Natural killer cell (primary cell): ENCODE data around the gene ACKR4. TPM values are rescaled to one million over a fixed set of nuclear protein-coding genes. Genes with fewer than 3 reads are reported as not detected.

Source experiments
- ATAC-seq, 3 donors: fragments of 150-1000 bp in 2 of 3; fragments of 200-7000 bp in 1 of 3; cut with Tn5 transposase; 1 replicate in 1 of 3; 2 replicates in 2 of 3; pipeline ENCODE4 v1.10.0; 2021; ENCODE audit warnings: mild to moderate bottlenecking in 2 of 3, moderate library complexity in 2 of 3
- DNase-seq, 2 donors: peaks; one replicate each; pipeline versions ENCODE4 v3.0.0 to v3.0.0-alpha.2; 2013 to 2021; ENCODE audit warnings: mixed read lengths in 1 of 2
- H3K27ac ChIP-seq: one replicate; pipeline ENCODE4 v1.5.1; 2013; ENCODE audit warnings: mild to moderate bottlenecking, low read length
- H3K27me3 ChIP-seq: one replicate; pipeline ENCODE4 v1.6.1; 2013; ENCODE audit warnings: low read length; ENCODE audit not compliant: control insufficient read depth, insufficient read depth
- H3K36me3 ChIP-seq: one replicate; pipeline ENCODE4 v1.6.1; 2013; ENCODE audit warnings: low read length; ENCODE audit not compliant: control insufficient read depth, insufficient read depth
- H3K4me1 ChIP-seq: one replicate; pipeline ENCODE4 v1.6.1; 2013; ENCODE audit warnings: low read length; ENCODE audit not compliant: control insufficient read depth, insufficient read depth
- H3K4me3 ChIP-seq: one replicate; pipeline ENCODE4 v1.5.1; 2013; ENCODE audit warnings: low read length
- H3K9me3 ChIP-seq: one replicate; pipeline ENCODE4 v1.6.1; 2013; ENCODE audit warnings: low read length; ENCODE audit not compliant: control insufficient read depth, insufficient read depth
- H3K27ac Mint-ChIP-seq, 2 donors: one replicate each; pipeline ENCODE4 v1.8.0; 2022; ENCODE audit warnings: mild to moderate bottlenecking in 2 of 2, mixed read lengths in 2 of 2, moderate library complexity in 1 of 2
- H3K27me3 Mint-ChIP-seq, 2 donors: one replicate each; pipeline ENCODE4 v1.8.0; 2022; ENCODE audit warnings: low read depth in 2 of 2, mixed read lengths in 2 of 2
- H3K36me3 Mint-ChIP-seq: one replicate; pipeline ENCODE4 v1.8.0; 2022; ENCODE audit warnings: mixed read lengths
- H3K4me1 Mint-ChIP-seq, 2 donors: one replicate each; pipeline ENCODE4 v1.8.0; 2022; ENCODE audit warnings: mixed read lengths in 2 of 2
- H3K4me3 Mint-ChIP-seq: one replicate; pipeline ENCODE4 v1.8.0; 2022; ENCODE audit warnings: mild to moderate bottlenecking, moderate library complexity, mixed read lengths
- H3K9me3 Mint-ChIP-seq, 2 donors: one replicate each; pipeline ENCODE4 v1.8.0; 2022; ENCODE audit warnings: mixed read lengths in 2 of 2
- WGBS: methylation state at CpG from one replicate; pipeline ENCODE4 v1.1.7; 2013; ENCODE audit warnings: missing lambda C conversion rate; ENCODE audit not compliant: insufficient coverage; 5-methylcytosine and 5-hydroxymethylcytosine counted together
- intact Hi-C: fragments of 100-400 bp; cut with micrococcal nuclease; formaldehyde crosslinking; loops from one replicate; pipeline ENCODE4 v1.14.2; 2022
- total RNA-seq, 4 donors: library from RNA; stranded (reverse); fragments of 120-200 nt in 1 of 4; gene quantifications; one replicate each; pipeline versions ENCODE4 v1.2.3 to v1.2.4, GENCODE V29; 2013 to 2022
- TF ChIP-seq, protein P1 (sequence below): fragments of 200-600 bp; IDR thresholded peaks from one replicate; pipeline ENCODE4 v1.8.0; 2022; ENCODE audit warnings: antibody characterized with exemption

Gene ACKR4
- total RNA-seq = under 1 TPM in 2 of 3 donors, not detected in 1; 0.14 to 0.32 TPM
- total RNA-seq (2013) = 0.34 TPM

GRCh38 chr3:132596816-132597433, at the start of gene ACKR4:
TSS of gene ACKR4 (plus strand) at chr3:132597270. CDS start at chr3:132600398, 3,128 bp downstream.
- no peak for DNase-seq
- H3K27me3 ChIP-seq = no peaks in the 10 kb centered on the region
- H3K36me3 Mint-ChIP-seq = peaks cover 6% of the 10 kb centered on the region
- no peaks in the 10 kb centered on the region for H3K27me3 Mint-ChIP-seq
- H3K4me1 ChIP-seq = no peaks in the 10 kb centered on the region
- H3K4me3 Mint-ChIP-seq = no peak within 1 kb of the TSS
- TF ChIP-seq, protein P1, sequence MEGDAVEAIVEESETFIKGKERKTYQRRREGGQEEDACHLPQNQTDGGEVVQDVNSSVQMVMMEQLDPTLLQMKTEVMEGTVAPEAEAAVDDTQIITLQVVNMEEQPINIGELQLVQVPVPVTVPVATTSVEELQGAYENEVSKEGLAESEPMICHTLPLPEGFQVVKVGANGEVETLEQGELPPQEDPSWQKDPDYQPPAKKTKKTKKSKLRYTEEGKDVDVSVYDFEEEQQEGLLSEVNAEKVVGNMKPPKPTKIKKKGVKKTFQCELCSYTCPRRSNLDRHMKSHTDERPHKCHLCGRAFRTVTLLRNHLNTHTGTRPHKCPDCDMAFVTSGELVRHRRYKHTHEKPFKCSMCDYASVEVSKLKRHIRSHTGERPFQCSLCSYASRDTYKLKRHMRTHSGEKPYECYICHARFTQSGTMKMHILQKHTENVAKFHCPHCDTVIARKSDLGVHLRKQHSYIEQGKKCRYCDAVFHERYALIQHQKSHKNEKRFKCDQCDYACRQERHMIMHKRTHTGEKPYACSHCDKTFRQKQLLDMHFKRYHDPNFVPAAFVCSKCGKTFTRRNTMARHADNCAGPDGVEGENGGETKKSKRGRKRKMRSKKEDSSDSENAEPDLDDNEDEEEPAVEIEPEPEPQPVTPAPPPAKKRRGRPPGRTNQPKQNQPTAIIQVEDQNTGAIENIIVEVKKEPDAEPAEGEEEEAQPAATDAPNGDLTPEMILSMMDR = no peak
- peaks cover 7% of the 10 kb centered on the region for H3K36me3 ChIP-seq
- no peak within 1 kb of the TSS for H3K27ac ChIP-seq
- intact Hi-C loops = no loop called here
- WGBS = 100% methylated on average over 1 of the region's 2 CpGs
- no peak for ATAC-seq
- H3K9me3 Mint-ChIP-seq = no peaks in the 10 kb centered on the region
- no peak within 1 kb of the TSS for H3K27ac Mint-ChIP-seq
- H3K4me3 ChIP-seq = no peak within 1 kb of the TSS
- H3K9me3 ChIP-seq = no peaks in the 10 kb centered on the region
- H3K4me1 Mint-ChIP-seq = peaks cover 0 to 5% of the 10 kb centered on the region in 2 donors

DNA sequence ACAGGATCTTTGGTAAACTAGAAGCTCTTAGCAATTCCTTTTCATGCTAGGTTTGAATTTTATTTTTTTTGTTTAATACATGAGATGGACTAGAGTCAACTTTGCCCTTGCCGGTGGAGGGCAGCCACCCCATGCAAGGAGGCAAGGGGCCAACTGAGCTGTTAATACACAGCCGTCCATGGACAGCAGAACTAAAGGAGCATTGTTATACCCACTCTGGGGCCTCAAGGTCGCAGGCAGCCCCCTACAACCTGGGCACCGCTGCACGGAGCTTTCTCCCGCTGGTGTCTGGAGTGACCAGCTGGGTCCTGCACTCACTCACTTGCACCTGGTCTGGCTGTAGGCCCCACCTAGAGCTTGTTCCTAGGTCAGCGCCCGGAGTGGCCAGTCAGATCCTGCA, 47.9 kb upstream of the ACKR4 start:
- no peaks in the 10 kb centered on the region for H3K36me3 Mint-ChIP-seq
- TF ChIP-seq, protein P1 = no peak
- no peak for ATAC-seq

DNA sequence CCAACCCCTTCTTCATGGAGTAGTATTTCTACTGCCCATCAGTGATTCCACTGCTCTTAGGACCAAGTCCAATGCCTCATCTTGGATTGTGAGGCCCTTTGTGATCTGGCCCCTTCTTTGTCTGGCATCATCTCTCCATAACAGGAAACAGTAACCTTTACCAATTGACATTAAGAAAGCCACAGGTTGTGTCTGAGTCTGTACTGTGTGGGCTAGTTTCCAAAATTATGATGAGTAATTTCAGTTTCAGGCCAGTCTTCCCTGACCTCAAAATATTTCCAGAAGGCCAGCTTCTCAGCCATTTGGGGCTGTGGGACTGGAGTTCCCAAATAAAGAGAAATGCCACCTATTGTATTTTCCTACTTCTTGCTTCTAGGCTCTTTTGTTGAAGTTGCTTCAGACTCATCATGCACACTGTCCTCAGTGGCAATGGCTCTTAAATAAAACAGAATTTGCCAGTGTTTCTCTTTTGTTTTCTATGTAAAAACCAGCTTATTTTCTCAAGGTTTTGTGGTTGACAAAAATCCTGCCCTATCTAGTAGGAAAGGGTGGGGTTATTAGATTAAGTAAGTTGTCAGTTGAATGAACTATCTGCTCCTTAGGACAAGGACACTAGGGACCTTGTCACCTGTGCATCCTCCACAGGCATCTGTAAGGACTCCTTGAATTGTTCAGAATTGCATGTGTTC, 47.0 kb upstream of the ACKR4 start:
- H3K4me1 Mint-ChIP-seq = peaks cover 5 to 18% of the 10 kb centered on the region in 2 donors
- H3K4me3 Mint-ChIP-seq = no peak overlapping the region
- H3K27me3 Mint-ChIP-seq = no peaks in the 10 kb centered on the region
- TF ChIP-seq, protein P1 = no peak
- H3K27me3 ChIP-seq = no peaks in the 10 kb centered on the region
- H3K36me3 Mint-ChIP-seq = no peaks in the 10 kb centered on the region
- peak overlapping the region in 1 of 2 donors; percentile 87 for H3K27ac Mint-ChIP-seq
- intact Hi-C loops = no loop called here
- no peak for DNase-seq
- H3K9me3 Mint-ChIP-seq = no peaks in the 10 kb centered on the region
- H3K4me3 ChIP-seq = no peak overlapping the region
- H3K27ac ChIP-seq = no peak overlapping the region
- H3K4me1 ChIP-seq = no peaks in the 10 kb centered on the region
- H3K36me3 ChIP-seq = no peaks in the 10 kb centered on the region
- ATAC-seq = peak in 1 of 3 donors; percentile 58
- no peaks in the 10 kb centered on the region for H3K9me3 ChIP-seq

More for the DNA sequence above, 47.9 kb upstream of the ACKR4 start:
- intact Hi-C loops = no loop called here
- Mint-ChIP-seq H3K4me3 (no peak overlapping the region), H3K4me1 (peaks cover 5 to 18% of the 10 kb centered on the region in 2 donors), H3K9me3 (no peaks in the 10 kb centered on the region), H3K27ac (peak overlapping the region in 1 of 2 donors; percentile 87), H3K27me3 (no peaks in the 10 kb centered on the region)
- WGBS = 93% methylated on average over 8 of the region's 8 CpGs
- no peak overlapping the region for H3K4me3 ChIP-seq
- no peaks in the 10 kb centered on the region for H3K36me3 ChIP-seq
- no peaks in the 10 kb centered on the region for H3K9me3 ChIP-seq
- H3K4me1 ChIP-seq = no peaks in the 10 kb centered on the region
- H3K27me3 ChIP-seq = no peaks in the 10 kb centered on the region
- no peak overlapping the region for H3K27ac ChIP-seq
- no peak for DNase-seq
